ENCODE results near the gene PLXNA2. TPM values are rescaled to one million over a fixed set of nuclear protein-coding genes. Genes with fewer than 3 reads are reported as not detected.

Gene PLXNA2
- total and polyA plus RNA-seq, 2 of the 13 experiments (the other 11 are each of a cell fraction or from before 2014, with no cell fraction given), result 1.1 to 2.1 TPM

DNA sequence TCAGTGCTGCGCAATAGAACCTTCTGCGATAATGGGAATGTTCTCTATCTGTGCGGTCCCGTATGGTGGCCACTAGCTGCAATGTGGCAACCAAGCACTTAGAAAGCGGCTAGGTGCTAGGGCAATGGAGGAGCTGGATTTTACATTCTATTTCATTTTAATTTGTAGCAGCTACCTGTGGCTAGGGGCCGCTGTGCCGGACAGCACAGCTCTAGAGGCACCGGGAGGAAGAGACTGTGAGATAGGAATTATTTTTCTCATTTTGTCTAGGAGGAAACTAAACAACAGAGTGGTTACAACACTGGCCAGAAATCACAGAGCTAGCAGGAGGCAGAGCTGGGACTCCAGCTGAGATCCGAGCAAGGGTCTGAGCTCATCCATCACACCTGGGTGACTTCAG is 202.7 kb downstream of the PLXNA2 start:
- H4K20me1 ChIP-seq (ENCODE audit: insufficient read depth, low read length), result no peaks in the 10 kb centered on the region
- H3K4me2 ChIP-seq (ENCODE audit: low read depth, low read length), result no peak overlapping the region
- no peak overlapping the region for H2AFZ ChIP-seq (ENCODE audit: low read length)
- in situ Hi-C loops (cut with HindIII; ENCODE audit: extremely low pct_ligation_motif_present, low pct_unique_long_range_greater_than_20kb) (no loop called here), intact Hi-C loops (cut with micrococcal nuclease; ENCODE audit: unreplicated experiment) (no loop called here)
- H3K27ac ChIP-seq (ENCODE audit: extremely low read length, insufficient read depth, low read length), result no peak overlapping the region
- H3K4me1 ChIP-seq (ENCODE audit: insufficient read depth, low read length), result no peaks in the 10 kb centered on the region
- FAIRE-seq (no peak), DNase-seq (ENCODE audit: low spot score) (no peak), ATAC-seq (no peak)
- no peaks in the 10 kb centered on the region for H3K9me3 ChIP-seq (ENCODE audit: low read length)
- ChIA-PET POLR2A (no interaction called here), CTCF (ENCODE audit: low intra/inter-chr PET ratio, low total read pairs) (no interaction called here)
- H3K27me3 ChIP-seq (ENCODE audit: control insufficient read depth in 1 of 2, insufficient read depth in 2 of 2, low read length in 2 of 2), result no peaks in the 10 kb centered on the region
- H3K9ac ChIP-seq (ENCODE audit: insufficient read depth, low read depth, low read length), result no peak overlapping the region
- no peak overlapping the region for H3K4me3 ChIP-seq (replicated peaks in 1 of 3; ENCODE audit: insufficient read depth in 1 of 3, low read depth in 2 of 3, low read length in 3 of 3)
- 90% methylated on average over 9 of the region's 9 CpGs for WGBS (ENCODE audit: low lambda C conversion rate)
- BruUV-seq (replicated peaks), result no TSS peak
- H3K36me3 ChIP-seq (replicated peaks in 1 of 2; ENCODE audit: control insufficient read depth in 1 of 2, insufficient read depth in 2 of 2, low read length in 2 of 2), result peaks cover 0 to 4% of the 10 kb centered on the region in 2 experiments; a peak in 2 of 5 replicates
- H3K79me2 ChIP-seq (ENCODE audit: insufficient read depth, low read length), result no peaks in the 10 kb centered on the region
- no peak for TF ChIP-seq NFRKB (IDR thresholded peaks at IDR 0.05)
- TF ChIP-seq ZNF792 (CRISPR knock-in tag; IDR thresholded peaks at IDR 0.05), result no peak
- TF ChIP-seq ETV6 (CRISPR knock-in tag; conservative IDR thresholded peaks at IDR 0.05), result no peak
- no peak for TF ChIP-seq DPF2 (CRISPR knock-in tag; IDR thresholded peaks at IDR 0.05; ENCODE audit: borderline replicate concordance, low read depth)
- no peak for TF ChIP-seq ISX (CRISPR knock-in tag; conservative IDR thresholded peaks at IDR 0.05)
- no peak for TF ChIP-seq ZNF337 (CRISPR knock-in tag; IDR thresholded peaks at IDR 0.05; ENCODE audit: borderline replicate concordance, low read depth)
- no peak for TF ChIP-seq ZNF431 (CRISPR knock-in tag; IDR thresholded peaks at IDR 0.05; ENCODE audit: borderline replicate concordance, low read depth)
- TF ChIP-seq SIN3A (IDR thresholded peaks at IDR 0.05; ENCODE audit: borderline replicate concordance, low read depth, low read length), result no peak
- no peak for TF ChIP-seq HOXA9 (CRISPR knock-in tag; IDR thresholded peaks at IDR 0.05; ENCODE audit: borderline replicate concordance)
- TF ChIP-seq ZNF709 (CRISPR knock-in tag; IDR thresholded peaks at IDR 0.05), result no peak
- no peak for TF ChIP-seq ZFP62 (CRISPR knock-in tag; IDR thresholded peaks at IDR 0.05)
- no peak for TF ChIP-seq SKIL (CRISPR knock-in tag; IDR thresholded peaks at IDR 0.05; ENCODE audit: borderline replicate concordance)
- no peak for TF ChIP-seq RBFOX2 (IDR thresholded peaks at IDR 0.05; ENCODE audit: low read depth, low read length)
- TF ChIP-seq SNRNP70 (IDR thresholded peaks at IDR 0.05; ENCODE audit: low read depth, low read length), result no peak
- no peak for TF ChIP-seq ZNF616 (CRISPR knock-in tag; IDR thresholded peaks at IDR 0.05; ENCODE audit: low read depth)
- no peak for TF ChIP-seq MTF1 (CRISPR knock-in tag; IDR thresholded peaks at IDR 0.05)
- no peak for TF ChIP-seq NAIF1 (CRISPR knock-in tag; IDR thresholded peaks at IDR 0.05; ENCODE audit: borderline replicate concordance)
- TF ChIP-seq HNRNPUL1 (IDR thresholded peaks at IDR 0.05; ENCODE audit: low read depth, low read length), result no peak
- TF ChIP-seq HDAC1 (CRISPR knock-in tag; IDR thresholded peaks at IDR 0.05), result no peak
- no peak for TF ChIP-seq SNAPC5 (CRISPR knock-in tag; IDR thresholded peaks at IDR 0.05; ENCODE audit: borderline replicate concordance)

All from HepG2 (cell line).